ENCODE data around the gene NSL1. TPM values are rescaled to one million over a fixed set of nuclear protein-coding genes. Genes with fewer than 3 reads are reported as not detected.
A peak's percentile ranks its signal among the peaks of the same experiment; 100 is the strongest.

NSL1 gene
- polyA plus RNA-seq, 1 experiment: 16.4 TPM

GRCh38 chr1:212699625-212700222 is 91.9 kb downstream of the NSL1 start, which contains the start of gene BATF3:
TSS of gene BATF3 (minus strand) at chr1:212699840. CDS start at chr1:212699762, 78 bp downstream.
- Histone ChIP-seq H3K4me3 (ENCODE audit: low read depth, low read length) (peak within 1 kb of the TSS; percentile 60), H3K36me3 (ENCODE audit: control insufficient read depth, insufficient read depth, low read length) (no peaks in the 10 kb centered on the region), H3K27me3 (ENCODE audit: control insufficient read depth, insufficient read depth, low read length) (peaks cover 6% of the 10 kb centered on the region)
- ChIA-PET POLR2A (no interaction called here), CTCF (interaction anchor here (1.0 to 2.2 kb wide), 3 partner anchors 9 to 51 kb away, joined by 3 to 5 read pairs (median 4); no protein-coding TSS in a partner anchor)
- no peak for TF ChIP-seq CTCF (IDR thresholded peaks at IDR 0.05; ENCODE audit: insufficient read depth, low read depth, low read length)
- DNase-seq (ENCODE audit: low read depth): no peak

GRCh38 chr1:212699104-212699624 is 92.4 kb downstream of the NSL1 start:
- peak overlapping the region; percentile 60 for H3K4me3 ChIP-seq (ENCODE audit: low read depth, low read length)
- TF ChIP-seq CTCF (IDR thresholded peaks at IDR 0.05; ENCODE audit: insufficient read depth, low read depth, low read length): peak; percentile 57
- no peak for DNase-seq (ENCODE audit: low read depth)
- peaks cover 6% of the 10 kb centered on the region for H3K27me3 ChIP-seq (ENCODE audit: control insufficient read depth, insufficient read depth, low read length)
- ChIA-PET CTCF (interaction anchor here (0.6 to 2.2 kb wide), 7 partner anchors 10 to 90 kb away, joined by 3 to 5 read pairs (median 3); no protein-coding TSS in a partner anchor), POLR2A (no interaction called here)
- H3K36me3 ChIP-seq (ENCODE audit: control insufficient read depth, insufficient read depth, low read length): no peaks in the 10 kb centered on the region

GRCh38 chr1:212698467-212699103 is 93.0 kb downstream of the NSL1 start:
- H3K36me3 ChIP-seq (ENCODE audit: control insufficient read depth, insufficient read depth, low read length): no peaks in the 10 kb centered on the region
- CTCF ChIA-PET: interaction anchor here (0.6 to 2.2 kb wide), 7 partner anchors 10 to 89 kb away, joined by 3 to 5 read pairs (median 3); no protein-coding TSS in a partner anchor
- peak overlapping the region; percentile 60 for H3K4me3 ChIP-seq (ENCODE audit: low read depth, low read length)
- peaks cover 6% of the 10 kb centered on the region for H3K27me3 ChIP-seq (ENCODE audit: control insufficient read depth, insufficient read depth, low read length)
- DNase-seq (ENCODE audit: low read depth): no peak
- TF ChIP-seq CTCF (IDR thresholded peaks at IDR 0.05; ENCODE audit: insufficient read depth, low read depth, low read length): no peak
- POLR2A ChIA-PET: no interaction called here

- H3K36me3 ChIP-seq (ENCODE audit: control insufficient read depth, insufficient read depth, low read length): no peaks in the 10 kb centered on the region
- ChIA-PET POLR2A (no interaction called here), CTCF (interaction anchor here (2.1 kb wide), 1 partner anchor 8 kb away, joined by 4 read pairs; no protein-coding TSS in a partner anchor)
- peaks cover 6% of the 10 kb centered on the region for H3K27me3 ChIP-seq (ENCODE audit: control insufficient read depth, insufficient read depth, low read length)
- no peak for TF ChIP-seq CTCF (IDR thresholded peaks at IDR 0.05; ENCODE audit: insufficient read depth, low read depth, low read length)
- DNase-seq (ENCODE audit: low read depth): no peak
- H3K4me3 ChIP-seq (ENCODE audit: low read depth, low read length): no peak overlapping the region
Observed at GRCh38 chr1:212696721-212697331, 94.8 kb downstream of the NSL1 start.
